NCI-H82 treated with DMSO at 0.1 percent for 48 hours (cell line): ENCODE data around the gene ADAM23.

Experiments used
- DNase-seq: peaks from one replicate; lab custom pipeline; 2025; ENCODE audit not compliant: unreplicated experiment; lab: John Stamatoyannopoulos, UW

Gene ADAM23

GRCh38 chr2:206443735-206444527, 599 bp downstream of the ADAM23 start:
- no peak for DNase-seq

GRCh38 chr2:206445948-206446347, 2.6 kb downstream of the ADAM23 start:
- no peak for DNase-seq

GRCh38 chr2:206452242-206452641, 8.9 kb downstream of the ADAM23 start:
- DNase-seq = no peak

DNA sequence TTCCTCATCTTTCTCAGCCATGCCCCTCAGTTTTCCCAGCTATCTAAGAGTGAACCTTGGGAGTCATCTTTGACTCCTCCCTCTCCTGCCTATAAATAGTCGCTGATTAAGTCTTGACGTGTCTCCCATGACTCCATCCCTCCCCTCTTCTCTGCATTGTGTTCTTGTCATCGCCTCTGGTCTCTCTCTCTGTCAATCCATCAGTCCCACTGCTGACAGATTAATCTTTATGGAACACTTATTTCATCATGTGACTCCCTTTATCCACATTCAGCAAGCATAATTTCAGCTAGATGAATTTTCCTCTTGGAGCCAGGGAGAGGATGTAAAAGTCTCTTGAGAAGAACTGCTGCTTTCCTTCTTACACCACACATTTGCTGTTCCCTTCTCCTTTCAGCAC, 9.4 kb downstream of the ADAM23 start:
- DNase-seq = no peak

GRCh38 chr2:206456078-206456754, 12.9 kb downstream of the ADAM23 start:
- DNase-seq = no peak

DNA sequence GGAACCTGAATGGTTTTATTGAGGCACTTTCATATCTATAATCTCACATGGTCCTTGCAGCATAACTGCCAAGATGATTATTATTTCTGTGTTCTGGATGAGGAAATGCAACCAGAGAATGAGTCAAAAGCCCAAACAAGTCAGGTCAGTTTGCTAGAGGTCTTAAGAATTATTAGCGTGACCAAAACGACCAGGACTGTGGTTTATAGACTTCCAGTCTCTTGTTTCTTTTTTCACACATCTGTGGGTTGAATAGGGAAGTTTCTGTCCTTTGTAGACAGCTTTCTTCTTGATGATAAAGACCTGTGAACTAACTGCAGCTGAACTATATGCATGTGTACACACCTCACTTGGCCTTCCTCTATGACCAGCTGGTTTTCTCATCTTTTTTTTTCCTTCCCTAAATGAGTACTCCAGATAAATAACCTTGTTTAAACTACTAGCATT, 13.9 kb downstream of the ADAM23 start:
- DNase-seq = no peak

GRCh38 chr2:206462240-206462854, 19.0 kb downstream of the ADAM23 start:
- no peak for DNase-seq

DNA sequence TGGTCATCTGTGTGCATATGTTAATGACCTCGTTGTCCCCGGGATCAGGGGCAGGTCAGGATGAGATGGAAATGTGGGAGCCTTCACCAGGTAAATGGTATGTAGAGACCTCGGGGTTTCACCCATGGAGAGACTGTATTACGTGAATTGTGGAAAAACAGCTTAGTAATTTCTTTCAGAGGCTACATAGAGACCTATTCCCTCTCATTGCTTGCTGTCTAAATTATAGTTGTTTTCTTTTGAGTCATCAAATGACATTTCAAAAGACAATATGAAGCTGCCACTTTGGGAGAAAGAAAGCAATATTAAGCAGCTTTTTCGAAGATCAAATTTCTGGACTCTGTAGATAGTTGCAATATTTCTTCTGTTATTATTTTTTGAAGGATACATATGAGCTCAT, 20.4 kb downstream of the ADAM23 start:
- DNase-seq = no peak

DNA sequence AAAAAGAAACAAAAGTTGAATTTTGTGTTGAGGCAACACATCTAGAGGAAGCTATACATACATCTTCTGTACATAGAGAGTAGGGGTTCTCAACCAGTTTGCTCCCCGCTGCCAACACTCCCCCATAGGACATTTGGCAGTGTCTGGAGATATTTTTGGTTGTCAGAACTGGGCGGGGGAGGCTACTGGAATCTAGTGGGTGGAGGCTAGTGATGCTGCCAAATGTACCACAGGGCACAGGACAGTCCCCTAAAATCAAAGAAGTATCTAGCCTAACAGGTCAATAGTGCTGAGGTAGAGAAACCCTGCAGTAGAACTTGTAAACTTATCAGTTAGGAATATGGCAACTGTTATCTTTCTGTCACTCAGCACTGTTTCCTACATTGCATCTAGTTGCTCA, 21.3 kb downstream of the ADAM23 start:
- DNase-seq = no peak

- DNase-seq = no peak
Observed at GRCh38 chr2:206471524-206472062, 28.3 kb downstream of the ADAM23 start.

- no peak for DNase-seq
Observed at GRCh38 chr2:206472094-206472493, 28.8 kb downstream of the ADAM23 start.

DNA sequence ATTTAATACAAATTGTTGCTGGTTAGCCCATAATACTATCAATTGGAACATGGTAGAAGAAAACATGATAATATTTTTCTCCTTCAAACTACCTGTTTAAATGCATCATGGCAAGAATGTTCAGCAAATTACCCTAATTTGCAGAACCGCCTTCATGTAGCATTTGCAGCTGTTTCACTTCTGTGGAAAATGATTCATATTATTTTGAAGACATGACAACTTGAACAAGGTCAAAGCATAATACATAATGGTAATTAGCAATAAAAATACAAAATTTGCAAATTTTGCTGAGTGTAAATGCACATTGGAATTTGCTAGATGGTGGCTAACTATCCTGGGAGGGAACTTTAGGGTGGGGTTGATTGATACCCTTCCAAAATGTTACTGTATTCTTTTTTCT, 30.8 kb downstream of the ADAM23 start:
- no peak for DNase-seq

DNA sequence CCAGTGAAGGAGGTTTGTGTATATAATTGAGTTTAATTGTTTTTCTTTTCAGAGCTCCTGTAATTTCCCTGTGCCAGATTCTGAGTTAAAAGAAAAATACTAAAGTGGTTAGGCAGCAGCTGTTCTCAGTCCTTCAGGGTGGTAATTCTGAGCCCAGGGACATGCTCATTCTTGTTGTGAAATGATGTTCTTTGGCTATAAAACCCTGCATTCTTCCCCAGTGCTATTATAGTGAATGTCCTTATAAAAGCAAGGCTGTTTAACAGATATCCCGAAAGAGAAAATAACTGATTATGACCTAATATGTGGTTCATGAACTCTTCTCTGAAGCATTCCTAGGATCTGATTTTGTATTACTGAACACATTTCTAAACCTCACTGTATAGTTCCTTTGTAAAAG, 34.0 kb downstream of the ADAM23 start:
- DNase-seq = no peak

DNA sequence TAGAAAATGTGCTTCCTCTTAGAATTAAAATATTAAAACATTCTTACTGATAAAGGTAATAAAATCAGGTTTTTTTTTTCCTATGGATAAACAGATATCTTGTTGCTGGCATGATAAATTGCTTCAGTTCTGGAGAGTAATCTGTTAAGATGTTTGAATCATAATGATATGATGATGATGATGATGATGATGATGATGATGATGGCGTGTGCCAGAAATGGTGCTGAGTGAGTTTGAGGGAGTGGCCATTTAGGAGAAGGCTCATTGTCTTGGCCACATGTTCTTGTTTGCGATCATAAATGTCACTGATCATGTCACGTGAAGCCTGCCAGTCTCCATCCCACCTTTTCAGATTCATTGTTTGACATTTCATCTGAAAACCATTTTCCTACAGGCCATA, 35.0 kb downstream of the ADAM23 start:
- no peak for DNase-seq

DNA sequence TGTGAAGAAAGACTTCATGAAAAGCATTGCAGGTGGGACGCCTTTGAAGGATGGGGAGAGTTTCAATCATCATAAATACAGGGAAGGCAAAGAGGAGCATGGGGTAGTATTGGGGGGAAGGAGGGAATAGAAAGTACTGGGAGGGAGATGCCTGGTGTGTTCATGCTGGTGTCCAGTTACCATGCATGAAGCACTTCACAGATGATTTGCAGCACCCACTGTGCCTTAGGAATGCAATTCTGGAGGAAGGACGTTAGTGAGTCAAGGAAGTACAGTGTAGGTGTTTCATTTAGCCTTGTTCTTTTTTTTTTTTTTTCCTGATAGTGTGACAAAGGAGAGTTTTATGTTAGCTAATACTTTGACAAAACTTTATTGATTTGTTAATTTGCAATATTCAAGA, 36.8 kb downstream of the ADAM23 start:
- no peak for DNase-seq

GRCh38 chr2:206480620-206481019, 37.3 kb downstream of the ADAM23 start:
- DNase-seq = no peak

DNA sequence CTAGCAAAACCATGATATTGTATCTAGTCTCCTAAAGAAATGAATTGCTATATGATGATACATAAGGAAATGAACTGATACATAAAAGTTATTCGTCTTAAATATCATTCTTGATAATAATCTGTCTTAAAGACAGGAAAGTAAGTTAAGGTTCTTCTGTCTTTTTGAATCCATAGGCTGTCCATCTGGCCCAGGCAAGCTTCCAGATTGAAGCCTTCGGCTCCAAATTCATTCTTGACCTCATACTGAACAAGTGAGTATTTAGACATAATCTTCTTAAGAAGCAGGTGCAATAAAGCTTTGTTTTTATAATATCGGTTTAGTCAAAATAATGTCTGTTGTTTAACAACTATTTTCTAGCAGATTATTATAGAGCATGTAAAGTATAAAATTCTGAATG, 37.7 kb downstream of the ADAM23 start:
- DNase-seq = peak; percentile 27

DNA sequence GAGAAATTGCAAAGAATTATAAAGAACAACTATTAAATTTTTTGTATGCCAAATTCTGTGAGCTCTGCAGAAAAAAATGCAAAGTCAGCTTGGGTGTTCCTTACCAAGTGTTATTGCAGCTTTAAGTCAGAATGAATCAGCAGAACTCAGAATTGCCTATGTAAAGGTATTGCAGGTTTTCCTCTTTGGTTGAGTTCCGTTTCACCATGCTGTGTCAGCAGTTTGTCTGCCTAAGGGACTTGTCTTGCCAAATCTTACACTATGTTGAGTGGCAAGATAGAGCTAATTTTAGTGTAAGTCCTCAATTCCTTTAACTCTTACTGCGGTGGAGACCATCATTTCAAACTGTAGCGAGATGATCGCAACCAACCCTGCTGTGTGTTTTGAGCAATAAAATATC, 38.8 kb downstream of the ADAM23 start:
- no peak for DNase-seq

DNA sequence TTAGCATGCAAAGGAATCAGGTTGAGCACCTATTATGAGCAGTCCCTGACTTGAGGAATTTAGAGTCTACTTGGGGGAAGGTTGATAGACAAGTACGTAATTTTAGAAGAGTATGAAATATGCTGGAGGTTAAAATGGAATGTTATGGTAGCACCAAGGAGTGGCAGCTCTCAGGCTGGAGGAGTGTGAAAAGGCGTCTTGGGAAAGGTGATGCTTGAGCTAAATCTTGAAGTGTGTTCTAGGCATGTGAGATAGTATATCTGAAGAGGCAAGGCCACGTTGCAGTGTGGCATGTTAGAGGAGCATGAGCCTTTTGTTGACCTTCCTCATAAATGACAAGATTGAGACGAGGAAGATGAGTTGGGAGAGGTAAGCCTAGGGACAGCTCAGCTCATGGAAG, 39.3 kb downstream of the ADAM23 start:
- DNase-seq = no peak

- no peak for DNase-seq
Observed at GRCh38 chr2:206488053-206488452, 44.7 kb downstream of the ADAM23 start.

- DNase-seq = no peak
Observed at GRCh38 chr2:206488623-206489022, 45.3 kb downstream of the ADAM23 start.

DNA sequence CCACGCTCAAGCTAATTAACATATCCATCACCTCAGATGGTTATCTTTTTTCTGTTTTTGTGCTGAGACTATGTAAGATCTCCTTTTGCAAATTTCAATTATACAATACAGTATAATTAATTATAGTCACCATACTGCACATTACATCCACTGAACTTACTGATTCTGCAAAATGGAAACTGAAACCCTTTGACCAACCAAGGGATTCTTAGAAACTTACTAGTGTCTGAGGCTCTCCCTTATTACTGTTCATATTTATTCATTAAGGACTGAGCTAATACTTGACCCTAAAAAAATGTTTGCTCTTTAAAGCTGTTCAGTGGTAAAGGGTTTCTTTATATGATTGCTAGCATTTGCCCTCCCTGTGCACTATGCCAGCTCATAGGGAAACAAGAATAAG, 50.7 kb downstream of the ADAM23 start:
- DNase-seq = no peak
